ENCODE data around the gene NBEA. TPM values are rescaled to one million over a fixed set of nuclear protein-coding genes. Genes with fewer than 3 reads are reported as not detected.

NBEA gene
- total RNA-seq, 1 experiment from 2014 or later, result 0.16 TPM

DNA sequence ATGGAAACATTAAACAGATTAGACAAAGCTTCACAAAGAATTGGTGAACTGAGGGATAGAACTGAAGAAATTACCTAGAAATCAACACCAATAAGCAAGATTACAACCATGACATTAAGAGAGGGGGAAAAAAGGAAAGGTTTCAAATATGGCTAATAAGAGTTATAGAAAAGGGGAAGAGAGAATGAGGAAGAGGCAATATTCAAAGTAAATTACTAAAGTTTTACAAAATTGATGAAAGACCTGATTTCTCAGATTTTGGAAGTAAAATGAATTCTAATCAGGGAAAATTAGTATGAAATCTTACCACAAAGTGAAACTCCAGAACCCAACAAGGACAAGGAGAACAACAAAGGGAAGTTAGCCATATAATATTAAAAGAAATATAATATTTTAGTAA is 187.4 kb downstream of the NBEA start:
- Histone ChIP-seq H3K9me3 (no peaks in the 10 kb centered on the region), H3K27me3 (no peaks in the 10 kb centered on the region), H3K4me3 (no peak overlapping the region), H3K36me3 (no peaks in the 10 kb centered on the region)
- DNase-seq, result no peak

DNA sequence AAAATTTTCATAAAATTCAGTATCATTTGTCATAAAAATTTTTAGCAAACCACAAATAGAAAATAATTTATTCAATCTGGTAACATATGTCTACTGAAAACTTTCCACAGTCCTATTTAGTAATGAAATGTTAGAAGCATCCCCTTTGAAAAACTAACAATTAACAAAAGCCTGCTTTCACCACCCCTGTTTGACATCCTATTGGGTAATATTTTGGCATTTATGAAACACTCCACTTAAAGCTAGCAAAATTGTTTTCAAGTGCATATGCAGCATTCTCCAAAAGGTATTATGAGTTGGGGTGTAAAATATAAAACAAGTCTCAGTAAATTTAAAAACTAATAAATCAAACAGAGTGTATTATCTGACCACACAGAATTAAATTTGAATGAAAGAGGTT is 189.4 kb downstream of the NBEA start:
- Histone ChIP-seq H3K9me3 (no peaks in the 10 kb centered on the region), H3K36me3 (no peaks in the 10 kb centered on the region), H3K4me3 (no peak overlapping the region), H3K27me3 (no peaks in the 10 kb centered on the region; the same call in 1 of the 2 replicates)
- no peak for DNase-seq

DNA sequence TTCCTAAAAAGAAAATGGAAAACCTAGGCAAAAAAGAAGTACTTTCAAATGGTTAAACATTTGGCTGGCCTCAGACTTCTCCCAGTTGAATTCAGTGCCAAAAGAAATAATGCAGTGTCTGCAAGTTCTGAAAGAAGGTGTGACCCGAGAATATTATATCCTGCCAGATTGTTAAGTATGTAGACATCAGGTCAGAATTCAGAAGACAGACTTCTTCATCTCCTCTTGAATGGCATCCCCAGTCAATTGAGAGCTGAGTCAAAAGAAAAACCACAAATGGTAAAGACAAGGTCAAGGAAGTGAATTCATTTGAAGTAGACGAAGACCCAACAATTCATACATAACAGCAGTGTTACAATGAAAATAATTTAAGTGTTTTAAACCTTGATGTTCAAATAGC is 194.5 kb downstream of the NBEA start:
- no peaks in the 10 kb centered on the region for H3K9me3 ChIP-seq
- H3K4me3 ChIP-seq, result no peak overlapping the region
- DNase-seq, result no peak
- no peaks in the 10 kb centered on the region; the same call in 1 of the 2 replicates for H3K27me3 ChIP-seq
- no peaks in the 10 kb centered on the region for H3K36me3 ChIP-seq

DNA sequence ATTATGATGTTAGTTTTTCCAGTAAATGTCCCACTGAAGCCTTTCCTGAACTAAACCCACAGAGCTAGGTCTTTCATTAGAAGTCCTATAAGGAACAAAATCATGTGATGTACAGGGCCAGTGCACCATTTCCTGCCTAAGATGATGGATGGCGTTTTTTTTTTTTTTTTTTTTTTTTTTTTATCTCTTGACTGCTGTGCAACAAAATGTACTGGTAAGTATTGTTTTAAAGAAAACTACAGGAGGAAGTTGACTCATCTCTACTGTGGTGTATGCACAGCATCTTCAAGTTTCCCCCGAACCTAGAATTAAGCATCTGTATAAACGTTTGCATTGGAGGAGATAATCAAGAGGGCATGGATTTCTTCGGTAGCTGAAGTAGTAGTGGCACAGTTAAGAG is 197.5 kb downstream of the NBEA start:
- Histone ChIP-seq H3K9me3 (no peaks in the 10 kb centered on the region), H3K4me3 (no peak overlapping the region), H3K36me3 (no peaks in the 10 kb centered on the region), H3K27me3 (no peaks in the 10 kb centered on the region; the same call in 1 of the 2 replicates)
- DNase-seq, result no peak

DNA sequence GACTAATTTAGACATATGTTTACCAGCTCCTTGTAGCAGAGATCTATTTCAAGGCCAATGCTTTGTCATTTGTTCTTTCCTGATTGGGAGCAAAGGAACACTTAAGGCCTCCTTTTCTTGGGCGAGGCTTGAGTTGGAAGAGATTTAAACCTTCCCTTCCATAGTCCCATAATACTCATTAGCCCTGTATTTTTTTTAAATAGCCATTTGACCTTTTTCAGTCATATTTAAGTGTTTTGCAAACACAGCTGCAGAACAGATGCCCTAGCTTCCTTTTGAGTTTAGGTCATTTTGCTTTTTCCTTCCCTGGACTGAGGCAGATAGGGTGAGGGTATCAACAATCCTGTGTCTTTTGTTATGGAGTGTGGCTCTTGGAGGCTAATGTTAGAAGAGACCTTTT is 198.3 kb downstream of the NBEA start:
- no peaks in the 10 kb centered on the region for H3K36me3 ChIP-seq
- H3K9me3 ChIP-seq, result no peaks in the 10 kb centered on the region
- DNase-seq, result no peak
- H3K27me3 ChIP-seq, result no peaks in the 10 kb centered on the region; the same call in 1 of the 2 replicates
- no peak overlapping the region for H3K4me3 ChIP-seq

DNA sequence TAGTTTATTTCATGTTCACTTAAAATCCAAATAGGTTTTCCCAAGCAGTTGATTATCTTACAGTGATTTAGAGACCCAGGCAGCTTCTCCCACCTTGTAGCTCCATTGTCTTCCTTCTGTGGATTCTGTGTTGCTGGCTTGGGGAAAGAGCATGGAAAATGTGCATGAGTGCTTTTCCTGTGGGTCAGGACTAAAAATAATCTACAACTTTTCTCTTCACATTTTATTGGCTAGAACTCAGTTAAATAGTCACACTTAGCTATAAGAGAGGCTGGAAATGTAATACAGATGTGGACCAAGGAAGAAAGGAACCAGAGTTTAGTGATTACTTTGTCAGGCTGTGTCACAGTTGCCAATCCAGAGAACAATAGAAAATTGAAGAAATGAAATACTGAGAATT is 198.8 kb downstream of the NBEA start:
- no peak for DNase-seq
- H3K36me3 ChIP-seq, result no peaks in the 10 kb centered on the region
- no peaks in the 10 kb centered on the region for H3K9me3 ChIP-seq
- H3K27me3 ChIP-seq, result no peaks in the 10 kb centered on the region
- H3K4me3 ChIP-seq, result no peak overlapping the region

DNA sequence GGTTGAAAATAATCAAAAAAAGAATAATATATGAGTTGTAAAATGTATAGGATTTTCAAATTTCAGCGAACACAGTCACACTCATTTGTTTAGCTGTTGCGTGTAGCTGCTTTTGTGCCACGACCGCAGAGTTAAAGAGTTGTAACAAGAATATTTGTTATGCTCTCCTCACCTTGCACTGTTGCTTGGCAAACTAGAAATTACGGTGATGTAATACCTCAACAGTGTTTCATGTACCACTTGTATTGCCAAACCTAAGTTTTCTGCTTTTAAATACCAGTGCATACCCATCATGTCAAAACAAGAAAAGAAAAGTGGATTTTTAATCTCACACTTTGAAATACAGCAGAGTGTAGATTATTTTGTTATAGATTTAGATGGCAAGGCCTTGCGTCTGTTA is 201.1 kb downstream of the NBEA start:
- no peak for DNase-seq
- no peaks in the 10 kb centered on the region for H3K36me3 ChIP-seq

DNA sequence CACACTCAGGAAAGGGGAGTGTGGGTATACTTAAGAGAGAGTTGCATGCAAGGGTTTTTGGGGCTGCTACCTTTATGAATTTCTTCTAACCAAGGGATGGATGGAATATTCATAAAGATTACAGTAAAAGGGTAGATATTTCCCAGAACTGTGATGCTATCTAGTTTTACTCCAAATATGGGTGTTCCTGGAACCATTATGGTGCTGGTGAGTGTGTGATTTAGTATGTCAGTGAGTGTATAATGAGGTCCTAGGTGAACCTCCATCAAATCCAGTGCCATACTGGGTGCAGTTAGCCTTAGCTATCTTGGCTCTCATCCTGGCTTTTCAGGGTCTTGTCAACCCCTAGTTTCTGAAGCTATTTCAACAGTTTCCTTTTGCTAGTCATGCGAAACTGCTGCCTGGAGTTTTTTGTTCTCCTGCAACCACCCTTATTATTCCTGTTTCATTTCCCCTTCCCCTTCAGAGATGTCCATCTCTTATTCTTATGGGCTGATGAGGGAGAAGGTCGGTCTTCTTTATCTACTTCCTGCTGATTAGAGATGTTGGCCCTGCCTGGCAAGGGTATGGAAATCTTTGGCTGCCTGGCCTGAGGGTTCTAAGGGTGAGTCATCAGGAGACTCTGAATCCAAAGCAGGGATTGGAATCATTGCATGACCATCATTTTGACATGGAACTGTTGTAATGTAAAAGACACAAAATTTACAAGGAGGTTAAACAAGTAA is 202.3 kb downstream of the NBEA start:
- Histone ChIP-seq H3K4me3 (no peak overlapping the region), H3K9me3 (no peaks in the 10 kb centered on the region), H3K36me3 (no peaks in the 10 kb centered on the region), H3K27me3 (no peaks in the 10 kb centered on the region)
- DNase-seq, result peak; percentile 3

More for the DNA sequence above, 201.1 kb downstream of the NBEA start:
- no peak overlapping the region for H3K4me3 ChIP-seq
- no peaks in the 10 kb centered on the region for H3K9me3 ChIP-seq
- H3K27me3 ChIP-seq, result no peaks in the 10 kb centered on the region

DNA sequence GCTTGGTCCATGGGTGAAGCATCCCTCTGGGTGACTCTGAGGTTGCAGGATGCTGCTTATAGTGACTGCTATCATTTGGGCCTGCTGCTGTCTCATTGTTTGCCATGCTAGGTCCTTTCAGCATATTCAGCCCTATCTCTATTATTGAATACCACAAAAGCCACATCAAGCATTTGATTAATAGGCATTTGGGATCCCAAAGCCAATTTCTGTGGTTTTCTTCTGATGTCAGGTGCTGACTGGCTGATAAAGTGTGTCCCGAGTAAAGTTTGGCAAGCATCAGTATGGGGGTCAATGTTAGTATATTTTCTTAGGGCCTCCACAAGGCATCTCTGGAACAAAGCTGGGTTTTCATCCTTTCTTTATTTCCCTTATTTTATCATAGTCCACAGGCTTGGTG is 204.6 kb downstream of the NBEA start:
- Histone ChIP-seq H3K27me3 (no peaks in the 10 kb centered on the region), H3K9me3 (no peaks in the 10 kb centered on the region), H3K36me3 (no peaks in the 10 kb centered on the region), H3K4me3 (no peak overlapping the region)
- DNase-seq, result no peak

DNA sequence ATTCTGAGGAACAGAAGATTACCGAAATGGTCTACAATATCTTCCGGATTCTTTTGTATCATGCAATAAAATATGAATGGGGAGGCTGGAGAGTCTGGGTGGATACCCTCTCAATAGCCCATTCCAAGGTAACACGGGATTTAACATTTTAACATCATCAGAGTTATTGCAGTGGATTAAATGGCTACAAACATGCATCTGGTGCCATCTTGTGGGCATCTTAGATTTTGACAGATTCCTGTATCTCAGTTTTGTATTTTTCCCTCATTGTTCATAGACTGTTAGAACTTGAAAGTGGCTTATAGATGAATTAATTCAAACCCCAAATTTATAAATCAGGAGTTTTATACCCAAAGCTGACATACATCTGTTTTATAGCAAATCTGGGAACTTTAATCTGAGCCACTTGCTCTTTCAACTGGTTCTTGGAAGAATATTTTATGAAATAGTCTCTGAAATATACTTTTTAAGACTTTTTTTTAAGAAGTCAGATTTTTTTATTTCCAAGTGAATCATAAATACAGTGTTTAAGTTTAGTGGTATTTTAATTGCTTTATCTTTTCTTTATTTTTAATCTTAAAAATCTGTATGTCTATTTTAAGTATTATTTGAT is 215.2 kb downstream of the NBEA start:
- H3K4me3 ChIP-seq, result no peak overlapping the region
- no peaks in the 10 kb centered on the region for H3K36me3 ChIP-seq
- H3K27me3 ChIP-seq, result no peaks in the 10 kb centered on the region
- DNase-seq, result peak; percentile 3
- no peaks in the 10 kb centered on the region for H3K9me3 ChIP-seq

DNA sequence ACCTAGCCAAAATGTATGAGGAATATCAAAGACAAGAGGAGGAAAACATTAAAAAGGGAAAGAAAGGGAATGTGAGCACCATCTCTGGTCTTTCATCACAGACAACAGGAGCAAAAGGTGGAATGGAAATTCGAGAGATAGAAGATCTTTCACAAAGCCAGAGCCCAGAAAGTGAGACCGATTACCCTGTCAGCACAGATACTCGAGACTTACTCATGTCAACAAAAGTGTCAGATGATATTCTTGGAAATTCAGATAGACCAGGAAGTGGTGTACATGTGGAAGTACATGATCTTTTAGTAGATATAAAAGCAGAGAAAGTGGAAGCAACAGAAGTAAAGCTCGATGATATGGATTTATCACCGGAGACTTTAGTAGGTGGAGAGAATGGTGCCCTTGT is 217.0 kb downstream of the NBEA start:
- no peaks in the 10 kb centered on the region for H3K9me3 ChIP-seq

DNA sequence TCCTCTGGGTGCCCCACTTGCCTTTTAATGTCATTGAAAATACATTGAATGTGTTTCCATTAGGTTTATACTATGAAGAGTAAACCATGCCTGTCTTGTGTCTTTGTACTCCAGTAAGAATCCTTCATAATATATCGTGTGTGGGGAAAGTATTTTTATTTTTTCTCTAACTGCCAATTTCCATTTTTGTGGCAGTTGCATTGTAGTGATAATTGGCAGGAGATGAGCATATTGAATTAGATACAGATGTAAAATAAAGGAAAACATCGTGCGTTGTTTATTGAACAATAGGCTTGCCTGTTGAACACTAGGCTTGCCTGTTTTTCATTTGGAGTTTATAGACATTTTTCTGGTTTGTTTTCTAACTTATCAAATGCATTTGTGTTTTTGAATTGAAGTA is 218.8 kb downstream of the NBEA start:
- H3K36me3 ChIP-seq, result no peaks in the 10 kb centered on the region
- DNase-seq, result no peak
- no peaks in the 10 kb centered on the region for H3K9me3 ChIP-seq
- H3K27me3 ChIP-seq, result no peaks in the 10 kb centered on the region
- H3K4me3 ChIP-seq, result no peak overlapping the region

More for the DNA sequence above, 217.0 kb downstream of the NBEA start:
- Histone ChIP-seq H3K36me3 (no peaks in the 10 kb centered on the region), H3K4me3 (no peak overlapping the region), H3K27me3 (no peaks in the 10 kb centered on the region)
- DNase-seq, result no peak

DNA sequence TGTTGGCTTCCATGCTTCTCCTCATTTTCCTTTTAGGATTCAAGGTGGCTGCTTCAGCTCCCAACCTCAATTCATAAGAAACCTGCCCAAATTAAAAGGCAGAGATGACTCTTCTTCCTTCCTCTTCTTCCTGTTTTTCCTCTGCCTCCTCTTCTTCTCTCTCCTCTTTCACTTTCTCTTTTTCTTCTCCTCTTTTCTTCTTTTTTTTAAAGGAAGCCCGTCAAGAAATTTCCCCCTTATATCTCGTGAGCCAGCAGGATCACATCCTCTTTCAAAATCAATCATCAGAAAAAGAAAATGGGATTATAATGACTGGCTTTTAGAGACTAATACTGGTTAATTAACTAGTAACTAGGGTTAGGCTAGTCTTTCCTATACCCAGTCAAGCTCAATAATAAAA is 220.3 kb downstream of the NBEA start:
- Histone ChIP-seq H3K36me3 (no peaks in the 10 kb centered on the region), H3K4me3 (no peak overlapping the region), H3K27me3 (no peaks in the 10 kb centered on the region), H3K9me3 (no peaks in the 10 kb centered on the region)
- DNase-seq, result no peak

DNA sequence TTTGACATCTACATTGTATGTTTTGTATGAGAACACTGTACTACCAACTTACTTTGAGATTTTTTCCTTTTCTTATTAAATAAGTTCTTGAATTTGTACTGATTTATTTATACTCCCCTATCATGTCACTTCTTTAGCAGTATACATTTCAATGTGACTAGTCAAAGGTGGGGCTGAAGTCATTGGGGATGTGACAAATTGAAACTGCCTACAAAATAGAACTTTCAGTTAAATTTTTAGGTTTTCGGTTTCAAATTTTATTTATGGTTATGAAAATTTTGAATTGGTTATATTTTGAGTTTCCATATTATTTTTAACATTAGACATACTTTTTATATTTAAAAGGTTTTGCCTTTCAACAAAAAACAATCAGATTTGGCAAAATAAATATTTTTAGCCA is 221.6 kb downstream of the NBEA start:
- no peaks in the 10 kb centered on the region for H3K36me3 ChIP-seq
- no peaks in the 10 kb centered on the region for H3K9me3 ChIP-seq
- H3K4me3 ChIP-seq, result no peak overlapping the region
- DNase-seq, result no peak
- H3K27me3 ChIP-seq, result no peaks in the 10 kb centered on the region

DNA sequence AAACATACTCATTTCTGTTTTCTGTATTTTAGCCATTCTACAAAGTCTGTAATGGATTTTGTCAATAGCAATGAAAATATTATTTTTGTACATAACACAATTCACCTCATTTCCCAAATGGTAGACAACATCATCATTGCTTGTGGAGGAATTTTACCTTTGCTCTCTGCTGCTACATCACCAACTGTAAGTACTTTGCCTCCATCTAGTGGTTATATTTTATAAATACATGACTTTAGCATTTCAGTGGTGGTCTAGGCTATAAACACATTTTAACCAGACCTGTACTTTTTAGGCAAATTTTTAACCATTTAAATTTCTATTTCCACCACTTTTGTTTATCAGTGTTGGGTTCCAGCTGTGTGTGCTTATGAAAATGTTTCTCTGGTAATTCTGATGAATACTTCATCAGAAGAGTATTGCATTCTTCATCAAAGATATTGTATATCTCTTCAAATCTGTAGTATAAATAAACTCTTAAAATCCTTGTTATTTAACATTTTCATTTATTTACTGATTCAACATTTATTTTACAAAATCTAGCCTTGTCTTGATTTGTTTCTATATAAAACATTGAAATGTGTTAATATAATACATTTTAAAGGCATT is 222.4 kb downstream of the NBEA start:
- no peaks in the 10 kb centered on the region for H3K9me3 ChIP-seq
- no peak for DNase-seq

DNA sequence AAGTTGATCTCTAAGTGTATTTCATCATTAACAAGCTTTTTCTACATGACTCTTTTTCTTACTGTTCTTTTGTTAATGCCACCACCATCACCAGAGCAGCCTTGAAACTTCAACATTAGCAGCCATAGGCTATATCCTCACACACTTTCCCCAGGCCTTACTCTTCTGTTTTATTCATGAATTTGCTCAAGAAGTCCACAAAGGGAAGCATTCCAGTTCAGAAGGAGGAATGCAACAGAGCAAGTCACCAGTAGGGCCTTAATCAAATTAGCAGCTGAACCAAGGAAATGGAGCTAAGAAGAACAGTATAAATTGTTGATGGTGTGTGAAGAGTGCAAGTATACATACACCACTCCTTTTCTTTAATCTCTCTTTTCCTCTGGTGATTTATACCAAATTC is 223.1 kb downstream of the NBEA start:
- Histone ChIP-seq H3K36me3 (no peaks in the 10 kb centered on the region), H3K9me3 (no peaks in the 10 kb centered on the region), H3K27me3 (no peaks in the 10 kb centered on the region), H3K4me3 (no peak overlapping the region)
- DNase-seq, result no peak

More for the DNA sequence above, 222.4 kb downstream of the NBEA start:
- Histone ChIP-seq H3K36me3 (no peaks in the 10 kb centered on the region), H3K27me3 (no peaks in the 10 kb centered on the region), H3K4me3 (no peak overlapping the region)

DNA sequence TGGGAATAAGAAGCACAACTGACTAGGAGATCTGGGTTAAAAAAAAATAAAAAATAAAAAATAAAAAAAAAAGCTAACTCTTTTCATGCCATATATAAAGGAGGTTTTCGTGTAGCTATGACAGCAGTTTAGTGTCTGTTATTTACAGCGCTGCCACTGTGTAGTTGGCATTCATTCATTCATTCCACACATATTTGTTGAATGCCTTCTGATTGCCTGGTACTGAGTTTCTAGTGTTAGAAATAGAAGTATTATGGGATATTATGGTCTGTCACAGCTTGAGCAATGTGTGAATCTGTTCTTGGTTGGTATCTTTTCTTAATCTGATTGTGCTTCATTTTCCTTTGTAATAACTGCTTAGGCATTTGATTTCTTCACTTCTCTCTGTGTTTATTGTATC is 237.4 kb downstream of the NBEA start:
- Histone ChIP-seq H3K4me3 (no peak overlapping the region), H3K36me3 (no peaks in the 10 kb centered on the region), H3K9me3 (no peaks in the 10 kb centered on the region), H3K27me3 (no peaks in the 10 kb centered on the region)
- DNase-seq, result peak; percentile 3
